Choroid plexus epithelial cell (primary cell): ENCODE results near the gene ST3GAL5.

Source experiments
- DNase-seq: peaks from one replicate; pipeline ENCODE4 v3.0.0-alpha.2; 2010; ENCODE audit warnings: low read depth
- H3K4me3 ChIP-seq: 2 replicates; pipeline ENCODE4 v1.5.1; 2011; ENCODE audit warnings: low read depth, mild to moderate bottlenecking, control low read depth, low read length, moderate library complexity
- TF ChIP-seq, protein P1 (sequence below): conservative IDR thresholded peaks from 2 replicates; pipeline ENCODE4 v1.5.1; 2011; ENCODE audit warnings: low read depth, mild to moderate bottlenecking, control low read depth, inconsistent platforms, low read length, moderate library complexity

The ST3GAL5 gene

GRCh38 chr2:85853499-85854165, 35.2 kb downstream of the ST3GAL5 start:
- no peak for DNase-seq
- TF ChIP-seq, protein P1, sequence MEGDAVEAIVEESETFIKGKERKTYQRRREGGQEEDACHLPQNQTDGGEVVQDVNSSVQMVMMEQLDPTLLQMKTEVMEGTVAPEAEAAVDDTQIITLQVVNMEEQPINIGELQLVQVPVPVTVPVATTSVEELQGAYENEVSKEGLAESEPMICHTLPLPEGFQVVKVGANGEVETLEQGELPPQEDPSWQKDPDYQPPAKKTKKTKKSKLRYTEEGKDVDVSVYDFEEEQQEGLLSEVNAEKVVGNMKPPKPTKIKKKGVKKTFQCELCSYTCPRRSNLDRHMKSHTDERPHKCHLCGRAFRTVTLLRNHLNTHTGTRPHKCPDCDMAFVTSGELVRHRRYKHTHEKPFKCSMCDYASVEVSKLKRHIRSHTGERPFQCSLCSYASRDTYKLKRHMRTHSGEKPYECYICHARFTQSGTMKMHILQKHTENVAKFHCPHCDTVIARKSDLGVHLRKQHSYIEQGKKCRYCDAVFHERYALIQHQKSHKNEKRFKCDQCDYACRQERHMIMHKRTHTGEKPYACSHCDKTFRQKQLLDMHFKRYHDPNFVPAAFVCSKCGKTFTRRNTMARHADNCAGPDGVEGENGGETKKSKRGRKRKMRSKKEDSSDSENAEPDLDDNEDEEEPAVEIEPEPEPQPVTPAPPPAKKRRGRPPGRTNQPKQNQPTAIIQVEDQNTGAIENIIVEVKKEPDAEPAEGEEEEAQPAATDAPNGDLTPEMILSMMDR = no peak
- no peak overlapping the region for H3K4me3 ChIP-seq

GRCh38 chr2:85852937-85853498, 35.8 kb downstream of the ST3GAL5 start:
- no peak for DNase-seq
- no peak overlapping the region for H3K4me3 ChIP-seq
- TF ChIP-seq, protein P1 = no peak

GRCh38 chr2:85852152-85852840, 36.5 kb downstream of the ST3GAL5 start:
- DNase-seq = no peak
- TF ChIP-seq, protein P1 = no peak
- H3K4me3 ChIP-seq = no peak overlapping the region

GRCh38 chr2:85851253-85852151, 37.3 kb downstream of the ST3GAL5 start:
- H3K4me3 ChIP-seq = no peak overlapping the region
- TF ChIP-seq, protein P1 = no peak
- DNase-seq = no peak

GRCh38 chr2:85850451-85850850, 38.3 kb downstream of the ST3GAL5 start:
- no peak for DNase-seq
- TF ChIP-seq, protein P1 = no peak
- no peak overlapping the region for H3K4me3 ChIP-seq

DNA sequence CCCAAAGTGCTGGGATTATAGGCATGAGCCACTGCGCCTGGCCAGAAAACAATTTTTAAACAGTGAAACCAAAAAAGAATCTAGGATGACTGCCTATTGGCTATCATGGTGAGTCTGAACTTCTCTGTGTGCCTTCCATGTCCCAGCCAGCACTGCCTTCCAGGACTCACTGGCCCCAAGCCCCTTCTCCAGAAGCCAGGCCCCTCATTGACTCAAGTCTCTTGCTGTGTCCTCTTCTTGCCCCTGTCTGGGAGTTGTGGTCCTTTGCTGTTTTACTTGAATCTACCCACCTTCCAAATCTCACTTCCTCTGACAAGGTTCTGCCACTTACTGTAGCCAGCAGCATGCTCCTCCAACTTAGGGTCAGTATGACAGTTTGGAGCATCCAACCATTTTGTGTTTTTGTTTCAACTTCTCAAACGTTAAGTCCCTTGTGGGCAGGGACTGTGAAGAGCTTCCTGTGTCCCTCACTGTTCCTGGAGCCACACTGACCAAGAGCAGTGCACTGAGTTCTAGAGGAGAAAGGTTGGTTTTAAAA, 41.7 kb downstream of the ST3GAL5 start:
- DNase-seq = no peak
- H3K4me3 ChIP-seq = no peak overlapping the region
- TF ChIP-seq, protein P1 = no peak
